ENCODE data around the gene THPO. TPM values are rescaled to one million over a fixed set of nuclear protein-coding genes. Genes with fewer than 3 reads are reported as not detected.

Gene THPO
- polyA plus RNA-seq, 1 donor (not counting 4 experiments of a cell fraction or from before 2014, with no cell fraction given) = not detected

DNA sequence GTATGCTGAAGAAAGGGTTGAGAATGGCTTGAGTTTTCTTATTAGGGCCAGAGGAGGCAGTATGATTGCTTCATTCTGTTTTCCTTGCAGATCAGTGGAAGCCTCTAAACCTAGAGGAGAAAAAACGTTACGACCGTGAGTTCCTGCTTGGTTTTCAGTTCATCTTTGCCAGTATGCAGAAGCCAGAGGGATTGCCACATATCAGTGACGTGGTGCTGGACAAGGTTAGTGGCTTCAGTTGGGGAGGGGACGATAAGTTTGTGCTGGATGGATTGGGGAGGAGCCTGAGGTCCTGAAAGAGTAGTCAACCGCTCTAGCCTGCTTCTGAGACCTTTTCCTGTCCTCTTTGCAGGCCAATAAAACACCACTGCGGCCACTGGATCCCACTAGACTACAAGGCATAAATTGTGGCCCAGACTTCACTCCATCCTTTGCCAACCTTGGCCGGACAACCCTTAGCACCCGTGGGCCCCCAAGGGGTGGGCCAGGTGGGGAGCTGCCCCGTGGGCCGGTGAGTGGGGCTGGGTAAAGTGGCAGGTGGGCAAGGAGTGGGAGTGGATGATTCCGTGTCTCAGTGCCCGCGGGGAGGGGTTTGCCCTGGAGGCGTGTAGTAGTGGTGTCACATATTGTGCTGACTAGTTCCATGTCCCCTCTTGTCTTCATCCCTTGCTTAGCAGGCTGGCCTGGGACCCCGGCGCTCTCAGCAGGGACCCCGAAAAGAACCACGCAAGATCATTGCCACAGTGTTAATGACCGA lies 55.1 kb downstream of the THPO start:
- no peak overlapping the region for H3K4me3 ChIP-seq (ENCODE audit: control insufficient read depth in 2 of 3, extremely low read depth in 1 of 3, insufficient read depth in 2 of 3, low read depth in 1 of 3, low read length in 3 of 3)
- H3K9me1 ChIP-seq (ENCODE audit: control insufficient read depth, extremely low read depth, insufficient read depth, low read length) = no peaks in the 10 kb centered on the region
- peaks cover 65 to 79% of the 10 kb centered on the region in 2 experiments for H3K36me3 ChIP-seq (ENCODE audit: control insufficient read depth in 2 of 2, extremely low read depth in 1 of 2, insufficient read depth in 2 of 2, low read length in 2 of 2)
- dilution Hi-C loops (cut with MboI; ENCODE audit: extremely low pct_ligation_motif_present, low sequenced_read_pairs) = no loop called here
- H3K27me3 ChIP-seq (ENCODE audit: control insufficient read depth, extremely low read depth, insufficient read depth, low read length) = no peaks in the 10 kb centered on the region
- no peak overlapping the region for H3K27ac ChIP-seq (ENCODE audit: control insufficient read depth, insufficient read depth, low read length)
- H3K79me2 ChIP-seq (ENCODE audit: control insufficient read depth, insufficient read depth, low read length) = peaks cover 91% of the 10 kb centered on the region
- no peak for FAIRE-seq
- peaks cover 41% of the 10 kb centered on the region for H4K20me1 ChIP-seq (ENCODE audit: control insufficient read depth, extremely low read depth, insufficient read depth, low read length)
- no peak overlapping the region for H3K4me2 ChIP-seq (ENCODE audit: control insufficient read depth, extremely low read depth, insufficient read depth, low read depth, low read length)
- H2AFZ ChIP-seq (ENCODE audit: control insufficient read depth, low read length) = no peak overlapping the region
- TF ChIP-seq, protein P1, sequence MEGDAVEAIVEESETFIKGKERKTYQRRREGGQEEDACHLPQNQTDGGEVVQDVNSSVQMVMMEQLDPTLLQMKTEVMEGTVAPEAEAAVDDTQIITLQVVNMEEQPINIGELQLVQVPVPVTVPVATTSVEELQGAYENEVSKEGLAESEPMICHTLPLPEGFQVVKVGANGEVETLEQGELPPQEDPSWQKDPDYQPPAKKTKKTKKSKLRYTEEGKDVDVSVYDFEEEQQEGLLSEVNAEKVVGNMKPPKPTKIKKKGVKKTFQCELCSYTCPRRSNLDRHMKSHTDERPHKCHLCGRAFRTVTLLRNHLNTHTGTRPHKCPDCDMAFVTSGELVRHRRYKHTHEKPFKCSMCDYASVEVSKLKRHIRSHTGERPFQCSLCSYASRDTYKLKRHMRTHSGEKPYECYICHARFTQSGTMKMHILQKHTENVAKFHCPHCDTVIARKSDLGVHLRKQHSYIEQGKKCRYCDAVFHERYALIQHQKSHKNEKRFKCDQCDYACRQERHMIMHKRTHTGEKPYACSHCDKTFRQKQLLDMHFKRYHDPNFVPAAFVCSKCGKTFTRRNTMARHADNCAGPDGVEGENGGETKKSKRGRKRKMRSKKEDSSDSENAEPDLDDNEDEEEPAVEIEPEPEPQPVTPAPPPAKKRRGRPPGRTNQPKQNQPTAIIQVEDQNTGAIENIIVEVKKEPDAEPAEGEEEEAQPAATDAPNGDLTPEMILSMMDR (optimal IDR thresholded peaks at IDR 0.05 in 1 of 3, IDR thresholded peaks at IDR 0.05 in 1 of 3, conservative IDR thresholded peaks at IDR 0.05 in 1 of 3; ENCODE audit: extremely low read depth in 1 of 3, insufficient read depth in 2 of 3, low read length in 3 of 3) = no peak
- TF ChIP-seq EZH2 (IDR thresholded peaks at IDR 0.05; ENCODE audit: low read length) = no peak
- peaks cover 20% of the 10 kb centered on the region for H3K4me1 ChIP-seq (ENCODE audit: control insufficient read depth, extremely low read depth, insufficient read depth, low read length)
- no peak for DNase-seq (ENCODE audit: low read depth, low spot score)
- H3K9ac ChIP-seq (ENCODE audit: control insufficient read depth, extremely low read depth, insufficient read depth, low read length) = no peak overlapping the region
- no peaks in the 10 kb centered on the region for H3K9me3 ChIP-seq (ENCODE audit: control insufficient read depth, low read depth, low read length)

Small RNA genes within 50 kb of the gene (small RNA-seq; reads per million reads assigned to genes)
- gene SNORD66 (ENCODE audit: insufficient read length in 3 of 3, low read depth in 3 of 3, low replicate concordance in 1 of 3) = 39.0 to 2,479 (median 85.9) reads per million in 3 experiments

Other genes with a start within 250 kb of the THPO start
- gene EIF2B5, start 242.8 kb downstream of the THPO start, polyA plus RNA-seq = 31.9 to 37.9 TPM (median 33.7 TPM) in 3 replicates
- gene DVL3, start 222.8 kb downstream of the THPO start, polyA plus RNA-seq = 16.0 to 21.9 TPM (median 18.5 TPM) in 3 replicates
- gene AP2M1, start 203.4 kb downstream of the THPO start, polyA plus RNA-seq = 431 to 520 TPM (median 443 TPM) in 3 replicates
- 39.2 to 53.8 TPM (median 43.5 TPM) in 3 replicates for gene ABCF3, start 192.0 kb downstream of the THPO start, polyA plus RNA-seq
- not detected in 3 replicates for gene VWA5B2, start 148.6 kb downstream of the THPO start, polyA plus RNA-seq
- gene ALG3, start 129.2 kb downstream of the THPO start, polyA plus RNA-seq = 44.4 to 49.6 TPM (median 48.2 TPM) in 3 replicates
- gene EEF1AKMT4, start 128.5 kb downstream of the THPO start, polyA plus RNA-seq = 10.8 to 18.6 TPM (median 13.2 TPM) in 3 replicates
- 0.06 to 0.29 TPM (median 0.18 TPM) in 3 replicates for gene CAMK2N2, start 116.7 kb downstream of the THPO start, polyA plus RNA-seq
- gene ECE2, start 102.2 kb downstream of the THPO start, polyA plus RNA-seq = not detected in 3 replicates
- 515 to 703 TPM (median 593 TPM) in 3 replicates for gene PSMD2, start 79.0 kb downstream of the THPO start, polyA plus RNA-seq
- gene EIF4G1, start 63.6 kb downstream of the THPO start, polyA plus RNA-seq = 217 to 467 TPM (median 225 TPM) in 3 replicates
- 10.8 to 17.4 TPM (median 12.1 TPM) in 3 replicates for gene FAM131A, start 40.6 kb downstream of the THPO start, polyA plus RNA-seq
- 3.1 to 3.3 TPM (median 3.2 TPM) in 3 replicates for gene CLCN2, start 16.6 kb downstream of the THPO start, polyA plus RNA-seq
- 132 to 202 TPM (median 135 TPM) in 3 replicates for gene POLR2H, start 16.5 kb downstream of the THPO start, polyA plus RNA-seq
- gene CHRD, start 1.8 kb upstream of the THPO start, polyA plus RNA-seq = not detected in 3 replicates
- gene EPHB3, start 183.6 kb upstream of the THPO start, polyA plus RNA-seq = 2.2 to 6.7 TPM (median 3.7 TPM) in 3 replicates